H9 (cell line): ENCODE measurements around the gene FAU. TPM values are rescaled to one million over a fixed set of nuclear protein-coding genes. Genes with fewer than 3 reads are reported as not detected.

Experiments
- DNase-seq: peaks from one replicate; pipeline ENCODE4 v3.0.0-alpha.2; 2017
- H2AFZ ChIP-seq: one replicate; pipeline ENCODE4 v1.6.1; 2013; ENCODE audit warnings: mild to moderate bottlenecking, low read length, control low read depth, moderate library complexity
- H2AK5ac ChIP-seq: 2 replicates; pipeline ENCODE4 v1.6.1; 2013; ENCODE audit warnings: low read length, control low read depth, mixed read lengths; ENCODE audit not compliant: insufficient read length
- H2BK120ac ChIP-seq: one replicate; pipeline ENCODE4 v1.6.1; 2013; ENCODE audit warnings: low read depth, mild to moderate bottlenecking, low read length, control low read depth, inconsistent platforms; ENCODE audit not compliant: poor library complexity, severe bottlenecking
- H2BK12ac ChIP-seq: 2 replicates; pipeline ENCODE4 v1.6.1; 2013; ENCODE audit warnings: low read length, control low read depth, mixed read lengths, low read depth; ENCODE audit not compliant: insufficient read length
- H2BK15ac ChIP-seq: 2 replicates; pipeline ENCODE4 v1.6.1; 2013; ENCODE audit warnings: low read depth, low read length, control low read depth
- H2BK20ac ChIP-seq: one replicate; pipeline ENCODE4 v1.6.1; 2013; ENCODE audit warnings: low read depth, mild to moderate bottlenecking, low read length, control low read depth, inconsistent platforms; ENCODE audit not compliant: poor library complexity, severe bottlenecking
- H2BK5ac ChIP-seq: 2 replicates; pipeline ENCODE4 v1.6.1; 2013; ENCODE audit warnings: low read length, control low read depth, mixed read lengths; ENCODE audit not compliant: insufficient read length
- H3K14ac ChIP-seq: 2 replicates; pipeline ENCODE4 v1.6.1; 2013; ENCODE audit warnings: low read length, control low read depth; ENCODE audit not compliant: insufficient read depth
- H3K18ac ChIP-seq: 2 replicates; pipeline ENCODE4 v1.6.1; 2013; ENCODE audit warnings: low read depth, mild to moderate bottlenecking, mixed read lengths, low read length, control low read depth; ENCODE audit not compliant: insufficient read length
- H3K23ac ChIP-seq: 2 replicates; pipeline ENCODE4 v1.6.1; 2013; ENCODE audit warnings: low read length, control low read depth, mixed read lengths, low read depth; ENCODE audit not compliant: insufficient read length
- H3K23me2 ChIP-seq: 2 replicates; pipeline ENCODE4 v1.6.1; 2013; ENCODE audit warnings: low read depth, mild to moderate bottlenecking, mixed read lengths, low read length, control low read depth; ENCODE audit not compliant: insufficient read length, poor library complexity, severe bottlenecking
- H3K27ac ChIP-seq: 2 replicates; pipeline ENCODE4 v1.5.1; 2013; ENCODE audit warnings: low read length, control low read depth, mixed read lengths, low read depth; ENCODE audit not compliant: insufficient read length
- H3K27me3 ChIP-seq: 2 replicates; pipeline ENCODE4 v1.6.1; 2013; ENCODE audit warnings: low read length, control low read depth, inconsistent platforms; ENCODE audit not compliant: insufficient read depth
- H3K4ac ChIP-seq: 2 replicates; pipeline ENCODE4 v1.6.1; 2013; ENCODE audit warnings: low read depth, mild to moderate bottlenecking, control low read depth, inconsistent platforms, low read length, moderate library complexity
- H3K4me1 ChIP-seq: 2 replicates; pipeline ENCODE4 v1.6.1; 2013; ENCODE audit warnings: low read length, control low read depth, inconsistent platforms; ENCODE audit not compliant: insufficient read depth
- H3K4me2 ChIP-seq: 2 replicates; pipeline ENCODE4 v1.6.1; 2013; ENCODE audit warnings: low read length, control low read depth, mixed read lengths; ENCODE audit not compliant: insufficient read length, insufficient read depth
- H3K56ac ChIP-seq: 2 replicates; pipeline ENCODE4 v1.6.1; 2013; ENCODE audit warnings: low read depth, mild to moderate bottlenecking, mixed read lengths, low read length, control low read depth; ENCODE audit not compliant: insufficient read length
- H3K79me1 ChIP-seq: 2 replicates; pipeline ENCODE4 v1.6.1; 2013; ENCODE audit warnings: low read depth, mild to moderate bottlenecking, moderate library complexity, low read length, control low read depth, inconsistent platforms; ENCODE audit not compliant: insufficient read depth, poor library complexity, severe bottlenecking
- H3K79me2 ChIP-seq: 2 replicates; pipeline ENCODE4 v1.6.1; 2013; ENCODE audit warnings: low read length, control low read depth, inconsistent platforms; ENCODE audit not compliant: insufficient read depth
- H3K9ac ChIP-seq: 2 replicates; pipeline ENCODE4 v1.6.1; 2013; ENCODE audit warnings: low read length, control low read depth, mixed read lengths; ENCODE audit not compliant: insufficient read length; ENCODE audit errors: extremely low read depth
- H3K9me3 ChIP-seq: one replicate; pipeline ENCODE4 v1.6.1; 2013; ENCODE audit warnings: low read depth, low read length, inconsistent platforms; ENCODE audit not compliant: control insufficient read depth
- H3T11ph ChIP-seq: one replicate; pipeline ENCODE4 v1.6.1; 2013; ENCODE audit warnings: mild to moderate bottlenecking, low read length, control low read depth, inconsistent platforms
- H4K20me1 ChIP-seq: one replicate; pipeline ENCODE4 v1.6.1; 2013; ENCODE audit not compliant: control insufficient read depth, insufficient read length, insufficient read depth
- H4K5ac ChIP-seq: 2 replicates; pipeline ENCODE4 v1.6.1; 2013; ENCODE audit warnings: low read depth, mild to moderate bottlenecking, mixed read lengths, low read length, control low read depth; ENCODE audit not compliant: insufficient read length
- H4K8ac ChIP-seq: replicated peaks from 2 replicates; pipeline ENCODE4 v1.6.1; 2013; ENCODE audit warnings: low read length, control low read depth, mixed read lengths, low read depth; ENCODE audit not compliant: insufficient read length
- H4K91ac ChIP-seq: 2 replicates; pipeline ENCODE4 v1.6.1; 2013; ENCODE audit warnings: low read depth, mild to moderate bottlenecking, moderate library complexity, mixed read lengths, low read length, control low read depth; ENCODE audit not compliant: insufficient read length
- H3K27ac Mint-ChIP-seq, 3 experiments: 2 replicates in 2 of 3; 3 replicates in 1 of 3; pipeline ENCODE4 v1.8.0; 2020 to 2021; ENCODE audit warnings: mixed read lengths in 3 of 3, mild to moderate bottlenecking in 1 of 3, moderate library complexity in 1 of 3
- H3K27me3 Mint-ChIP-seq: 2 replicates; pipeline ENCODE4 v1.8.0; 2021; ENCODE audit warnings: low read depth, mild to moderate bottlenecking, moderate library complexity, mixed read lengths
- H3K36me3 Mint-ChIP-seq, 3 experiments: 2 replicates in 2 of 3; 3 replicates in 1 of 3; pipeline ENCODE4 v1.8.0; 2020 to 2021; ENCODE audit warnings: low read depth in 3 of 3, mixed read lengths in 3 of 3; ENCODE audit not compliant: insufficient read depth in 1 of 3
- H3K4me1 Mint-ChIP-seq, 2 experiments: 2 replicates each; pipeline ENCODE4 v1.8.0; 2020; ENCODE audit warnings: mixed read lengths in 2 of 2
- H3K4me3 Mint-ChIP-seq, 2 experiments: 2 replicates in 1 of 2; 3 replicates in 1 of 2; pipeline ENCODE4 v1.8.0; 2020 to 2021; ENCODE audit warnings: mild to moderate bottlenecking in 2 of 2, mixed read lengths in 2 of 2, moderate library complexity in 1 of 2
- H3K9me3 Mint-ChIP-seq, 2 experiments: 2 replicates in 1 of 2; 3 replicates in 1 of 2; pipeline ENCODE4 v1.8.0; 2020; ENCODE audit warnings: mild to moderate bottlenecking in 2 of 2, mixed read lengths in 2 of 2, moderate library complexity in 1 of 2
- WGBS: extraction: QIAGEN DNeasy Blood & Tissue Kit; methylation state at CpG from one replicate; pipeline ENCODE4 v1.1.7; 2013; ENCODE audit warnings: missing lambda C conversion rate, low lambda C conversion rate, mixed read lengths; ENCODE audit not compliant: insufficient read length; ENCODE audit errors: extremely low coverage; 5-methylcytosine and 5-hydroxymethylcytosine counted together
- total RNA-seq: library from RNA; stranded (reverse); gene quantifications from 2 replicates; pipeline ENCODE4 v1.2.1, GENCODE V29; 2021
- TF ChIP-seq, protein P1 (sequence below): fragments of 200-600 bp; sonication (generic); conservative IDR thresholded peaks from 3 replicates; pipeline ENCODE4 v1.8.0; 2021; ENCODE audit warnings: antibody characterized with exemption, mild to moderate bottlenecking

FAU gene
- total RNA-seq, 1 experiment from 2014 or later, result 898 TPM

- no peak within 1 kb of the TSS for H3K4me2 ChIP-seq
- peak within 1 kb of the TSS in 2 of 3 experiments; percentile 43 to 83; a peak in 4 of 7 replicates for H3K27ac Mint-ChIP-seq
- no peaks in the 10 kb centered on the region for H3K79me2 ChIP-seq
- no CpG with 5 or more reads among the region's 21 CpGs for WGBS
- no peaks in the 10 kb centered on the region; the same call in 1 of the 2 replicates for H3K4me1 ChIP-seq
- H2AK5ac ChIP-seq, result no peak within 1 kb of the TSS
- TF ChIP-seq, protein P1, sequence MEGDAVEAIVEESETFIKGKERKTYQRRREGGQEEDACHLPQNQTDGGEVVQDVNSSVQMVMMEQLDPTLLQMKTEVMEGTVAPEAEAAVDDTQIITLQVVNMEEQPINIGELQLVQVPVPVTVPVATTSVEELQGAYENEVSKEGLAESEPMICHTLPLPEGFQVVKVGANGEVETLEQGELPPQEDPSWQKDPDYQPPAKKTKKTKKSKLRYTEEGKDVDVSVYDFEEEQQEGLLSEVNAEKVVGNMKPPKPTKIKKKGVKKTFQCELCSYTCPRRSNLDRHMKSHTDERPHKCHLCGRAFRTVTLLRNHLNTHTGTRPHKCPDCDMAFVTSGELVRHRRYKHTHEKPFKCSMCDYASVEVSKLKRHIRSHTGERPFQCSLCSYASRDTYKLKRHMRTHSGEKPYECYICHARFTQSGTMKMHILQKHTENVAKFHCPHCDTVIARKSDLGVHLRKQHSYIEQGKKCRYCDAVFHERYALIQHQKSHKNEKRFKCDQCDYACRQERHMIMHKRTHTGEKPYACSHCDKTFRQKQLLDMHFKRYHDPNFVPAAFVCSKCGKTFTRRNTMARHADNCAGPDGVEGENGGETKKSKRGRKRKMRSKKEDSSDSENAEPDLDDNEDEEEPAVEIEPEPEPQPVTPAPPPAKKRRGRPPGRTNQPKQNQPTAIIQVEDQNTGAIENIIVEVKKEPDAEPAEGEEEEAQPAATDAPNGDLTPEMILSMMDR, result no peak
- H2BK20ac ChIP-seq, result no peak within 1 kb of the TSS
- H4K91ac ChIP-seq, result no peak within 1 kb of the TSS
- no peaks in the 10 kb centered on the region for H3K79me1 ChIP-seq
- no peaks in the 10 kb centered on the region; the same call in 1 of the 2 replicates for H3K27me3 Mint-ChIP-seq
- no peaks in the 10 kb centered on the region for H4K20me1 ChIP-seq
- H3K4me1 Mint-ChIP-seq, result peaks cover 11 to 19% of the 10 kb centered on the region in 2 experiments
- no peak within 1 kb of the TSS for H2AFZ ChIP-seq
- H2BK5ac ChIP-seq, result no peak within 1 kb of the TSS
- peak within 1 kb of the TSS; percentile 42 for H3K18ac ChIP-seq
- H3K9me3 Mint-ChIP-seq, result no peaks in the 10 kb centered on the region
- no peaks in the 10 kb centered on the region; a peak in 1 of 7 replicates for H3K36me3 Mint-ChIP-seq
- H3K4me3 Mint-ChIP-seq, result peak within 1 kb of the TSS in 1 of 2 experiments; percentile 35; a peak in 1 of 5 replicates
- peak; percentile 87 for DNase-seq
- no peaks in the 10 kb centered on the region for H3K27me3 ChIP-seq
- H4K8ac ChIP-seq, result peak within 1 kb of the TSS; percentile 71
- H2BK120ac ChIP-seq, result no peak within 1 kb of the TSS
- H3K9ac ChIP-seq, result no peak within 1 kb of the TSS
- H2BK15ac ChIP-seq, result peak within 1 kb of the TSS; percentile 86; the same call in 1 of the 2 replicates
- no peak within 1 kb of the TSS for H3K56ac ChIP-seq
- H2BK12ac ChIP-seq, result no peak within 1 kb of the TSS
- H3K23ac ChIP-seq, result no peak within 1 kb of the TSS
- H3K4ac ChIP-seq, result no peak within 1 kb of the TSS
- H3K9me3 ChIP-seq, result no peaks in the 10 kb centered on the region
- H3K27ac ChIP-seq, result no peak within 1 kb of the TSS
- no peaks in the 10 kb centered on the region for H3K23me2 ChIP-seq
- H4K5ac ChIP-seq, result no peak within 1 kb of the TSS
- H3K14ac ChIP-seq, result no peak within 1 kb of the TSS
- no peak within 1 kb of the TSS for H3T11ph ChIP-seq
Observed at GRCh38 chr11:65170058-65170534, 48.2 kb upstream of the FAU start, which contains the start of gene SPDYC. SPDYC (plus strand) TSS chr11:65170233; CDS start chr11:65171358, 1,125 bp downstream.
